WTC11 (cell line): Measurements from ENCODE around the gene TLE2. TPM values are rescaled to one million over a fixed set of nuclear protein-coding genes. Genes with fewer than 3 reads are reported as not detected.
A peak's percentile ranks its signal among the peaks of the same experiment; 100 is the strongest.

Experiments
- ATAC-seq: fragments of 200-7000 bp; cut with Tn5 transposase; 2 replicates; pipeline ENCODE4 v1.10.0; 2021; ENCODE audit warnings: mild to moderate bottlenecking, moderate library complexity
- CTCF ChIA-PET: fragments of 300-600 bp; sonication (Branson Sonifier 250); formaldehyde crosslinking; loops from one replicate; lab custom pipeline; 2021; ENCODE audit warnings: antibody characterized with exemption; lab: Charles Lee
- POLR2A ChIA-PET: fragments of 350-600 bp; sonication (Branson Sonifier 250); formaldehyde crosslinking; loops from one replicate; lab custom pipeline; 2021; ENCODE audit warnings: antibody characterized with exemption; lab: Charles Lee
- DNase-seq: peaks from one replicate; pipeline ENCODE4 v3.0.0; 2021; ENCODE audit warnings: low spot score
- H3K27ac Mint-ChIP-seq: 2 replicates; pipeline ENCODE4 v1.8.0; 2021; ENCODE audit warnings: mixed read lengths
- H3K27me3 Mint-ChIP-seq: 2 replicates; pipeline ENCODE4 v1.8.0; 2021; ENCODE audit warnings: low read depth, mild to moderate bottlenecking, moderate library complexity, mixed read lengths
- H3K36me3 Mint-ChIP-seq: 2 replicates; pipeline ENCODE4 v1.8.0; 2021; ENCODE audit warnings: mixed read lengths
- H3K4me1 Mint-ChIP-seq: 2 replicates; pipeline ENCODE4 v1.8.0; 2022; ENCODE audit warnings: mixed read lengths
- H3K4me3 Mint-ChIP-seq: 2 replicates; pipeline ENCODE4 v1.8.0; 2021; ENCODE audit warnings: mild to moderate bottlenecking, moderate library complexity, mixed read lengths
- H3K9me3 Mint-ChIP-seq: 2 replicates; pipeline ENCODE4 v1.8.0; 2021; ENCODE audit warnings: mixed read lengths
- ATF2 ChIP-seq: sonication (generic); formaldehyde crosslinking; IDR thresholded peaks from 2 replicates; pipeline ENCODE4 v1.8.1; 2022; ENCODE audit warnings: low read depth, missing genetic modification reagents, borderline replicate concordance
- CTCF ChIP-seq: fragments of 200-600 bp; IDR thresholded peaks from 2 replicates; pipeline ENCODE4 v1.8.0; 2022; ENCODE audit warnings: antibody characterized with exemption
- GABPB1 ChIP-seq: sonication (generic); formaldehyde crosslinking; IDR thresholded peaks from 2 replicates; pipeline ENCODE4 v1.8.1; 2023; ENCODE audit warnings: mild to moderate bottlenecking, missing genetic modification reagents
- GTF2I ChIP-seq: fragments of 250-450 bp; sonication (Bioruptor Pico); conservative IDR thresholded peaks from 2 replicates; pipeline ENCODE4 v1.4.0; 2021; ENCODE audit warnings: mild to moderate bottlenecking
- IRF1 ChIP-seq: sonication (generic); formaldehyde crosslinking; IDR thresholded peaks from 2 replicates; pipeline ENCODE4 v1.8.0; 2023; ENCODE audit warnings: missing genetic modification reagents
- MLX ChIP-seq: sonication (generic); formaldehyde crosslinking; IDR thresholded peaks from 2 replicates; pipeline ENCODE4 v1.8.1; 2023; ENCODE audit warnings: mild to moderate bottlenecking, missing genetic modification reagents, moderate library complexity
- MYBL2 ChIP-seq: sonication (generic); formaldehyde crosslinking; IDR thresholded peaks from 2 replicates; pipeline ENCODE4 v1.8.1; 2023; ENCODE audit warnings: mild to moderate bottlenecking, moderate library complexity, missing genetic modification reagents
- NFE2L1 ChIP-seq: sonication (generic); formaldehyde crosslinking; IDR thresholded peaks from 2 replicates; pipeline ENCODE4 v1.8.1; 2023; ENCODE audit warnings: missing genetic modification reagents
- PRRX2 ChIP-seq: fragments of 250-450 bp; sonication (Bioruptor Pico); IDR thresholded peaks from 2 replicates; pipeline ENCODE4 v1.8.0; 2021; ENCODE audit warnings: mild to moderate bottlenecking
- ZNF121 ChIP-seq: sonication (generic); formaldehyde crosslinking; IDR thresholded peaks from 2 replicates; pipeline ENCODE4 v1.8.0; 2023; ENCODE audit warnings: missing genetic modification reagents
- ZNF396 ChIP-seq: fragments of 250-450 bp; sonication (Bioruptor Pico); IDR thresholded peaks from 2 replicates; pipeline ENCODE4 v1.8.0; 2021; ENCODE audit warnings: mild to moderate bottlenecking, moderate library complexity, borderline replicate concordance
- total RNA-seq: library from RNA; stranded (reverse); gene quantifications from 3 replicates; pipeline ENCODE4 v1.2.3, GENCODE V29; 2021
- TF ChIP-seq, protein P1 (sequence below): sonication (generic); formaldehyde crosslinking; IDR thresholded peaks from 2 replicates; pipeline ENCODE4 v1.8.0; 2022; ENCODE audit warnings: missing genetic modification reagents
- TF ChIP-seq, protein P2 (sequence below): fragments of 250-450 bp; sonication (Bioruptor Pico); IDR thresholded peaks from 2 replicates; pipeline ENCODE4 v1.9.0; 2021; ENCODE audit warnings: mild to moderate bottlenecking
- TF ChIP-seq, protein P3 (sequence below): sonication (generic); formaldehyde crosslinking; IDR thresholded peaks from 2 replicates; pipeline ENCODE4 v1.8.0; 2023; ENCODE audit warnings: missing genetic modification reagents, mild to moderate bottlenecking, borderline replicate concordance

TLE2 gene
- total RNA-seq, 1 experiment from 2014 or later, result 20.0 TPM

DNA sequence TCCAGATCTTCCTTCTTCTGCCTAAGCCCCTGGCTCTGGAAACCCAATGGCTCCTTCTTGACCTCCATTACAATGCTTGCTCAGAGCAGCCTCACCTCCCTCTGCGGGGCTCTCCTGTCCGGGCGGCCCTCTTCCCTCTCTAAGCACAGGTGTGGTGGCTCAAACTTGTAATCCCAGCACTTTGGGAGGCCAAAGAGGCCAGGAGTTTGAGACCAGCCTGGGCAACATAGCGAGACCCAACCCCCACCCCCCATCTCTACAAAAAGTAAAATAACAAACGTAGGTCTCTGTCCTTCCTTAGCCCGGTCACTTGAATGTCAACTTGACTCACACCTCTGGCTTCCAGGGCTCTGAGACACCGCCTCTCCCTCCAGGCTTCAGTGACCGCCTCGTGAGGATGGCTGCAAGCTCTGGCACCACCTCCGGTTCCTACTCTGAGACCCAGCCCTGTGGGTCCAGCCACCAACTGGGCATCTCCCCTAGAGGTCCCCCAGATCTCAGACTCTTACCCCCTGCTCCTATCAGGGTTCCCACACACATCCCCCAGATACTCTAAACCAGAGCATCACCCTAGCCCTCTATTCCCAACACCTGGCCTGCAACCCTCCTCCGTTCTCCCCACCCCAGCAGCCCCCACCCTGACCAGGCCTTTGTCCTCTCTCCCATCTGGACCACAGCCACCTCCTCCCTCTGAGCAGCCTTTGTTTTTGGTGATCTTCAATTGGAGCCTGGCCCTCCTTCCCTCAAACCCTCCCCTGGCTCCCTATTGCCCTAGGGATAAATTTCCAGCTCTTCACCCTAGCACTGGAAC, 4.7 kb upstream of the TLE2 start:
- Mint-ChIP-seq H3K4me3 (0 out of 2 replicates have a peak overlapping the region, but pooled peaks have one; percentile 17), H3K27ac (no peak overlapping the region), H3K9me3 (no peaks in the 10 kb centered on the region), H3K4me1 (peaks cover 21% of the 10 kb centered on the region), H3K36me3 (no peaks in the 10 kb centered on the region), H3K27me3 (peaks cover 67% of the 10 kb centered on the region)
- POLR2A ChIA-PET, result interaction anchor here (0.8 to 1.3 kb wide), 2 partner anchors 9 to 11 kb away, joined by 3 to 9 read pairs; no protein-coding TSS in a partner anchor
- DNase-seq (no peak), ATAC-seq (no peak)
- TF ChIP-seq, protein P1, sequence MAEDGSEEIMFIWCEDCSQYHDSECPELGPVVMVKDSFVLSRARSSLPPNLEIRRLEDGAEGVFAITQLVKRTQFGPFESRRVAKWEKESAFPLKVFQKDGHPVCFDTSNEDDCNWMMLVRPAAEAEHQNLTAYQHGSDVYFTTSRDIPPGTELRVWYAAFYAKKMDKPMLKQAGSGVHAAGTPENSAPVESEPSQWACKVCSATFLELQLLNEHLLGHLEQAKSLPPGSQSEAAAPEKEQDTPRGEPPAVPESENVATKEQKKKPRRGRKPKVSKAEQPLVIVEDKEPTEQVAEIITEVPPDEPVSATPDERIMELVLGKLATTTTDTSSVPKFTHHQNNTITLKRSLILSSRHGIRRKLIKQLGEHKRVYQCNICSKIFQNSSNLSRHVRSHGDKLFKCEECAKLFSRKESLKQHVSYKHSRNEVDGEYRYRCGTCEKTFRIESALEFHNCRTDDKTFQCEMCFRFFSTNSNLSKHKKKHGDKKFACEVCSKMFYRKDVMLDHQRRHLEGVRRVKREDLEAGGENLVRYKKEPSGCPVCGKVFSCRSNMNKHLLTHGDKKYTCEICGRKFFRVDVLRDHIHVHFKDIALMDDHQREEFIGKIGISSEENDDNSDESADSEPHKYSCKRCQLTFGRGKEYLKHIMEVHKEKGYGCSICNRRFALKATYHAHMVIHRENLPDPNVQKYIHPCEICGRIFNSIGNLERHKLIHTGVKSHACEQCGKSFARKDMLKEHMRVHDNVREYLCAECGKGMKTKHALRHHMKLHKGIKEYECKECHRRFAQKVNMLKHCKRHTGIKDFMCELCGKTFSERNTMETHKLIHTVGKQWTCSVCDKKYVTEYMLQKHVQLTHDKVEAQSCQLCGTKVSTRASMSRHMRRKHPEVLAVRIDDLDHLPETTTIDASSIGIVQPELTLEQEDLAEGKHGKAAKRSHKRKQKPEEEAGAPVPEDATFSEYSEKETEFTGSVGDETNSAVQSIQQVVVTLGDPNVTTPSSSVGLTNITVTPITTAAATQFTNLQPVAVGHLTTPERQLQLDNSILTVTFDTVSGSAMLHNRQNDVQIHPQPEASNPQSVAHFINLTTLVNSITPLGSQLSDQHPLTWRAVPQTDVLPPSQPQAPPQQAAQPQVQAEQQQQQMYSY (CRISPR knock-in tag), result no peak
- TF ChIP-seq MYBL2 (CRISPR knock-in tag) (no peak), ZNF121 (CRISPR knock-in tag) (peak; percentile 77; the same call in 1 of the 2 replicates), MLX (CRISPR knock-in tag) (no peak), PRRX2 (CRISPR knock-in tag) (no peak)
- TF ChIP-seq, protein P2, sequence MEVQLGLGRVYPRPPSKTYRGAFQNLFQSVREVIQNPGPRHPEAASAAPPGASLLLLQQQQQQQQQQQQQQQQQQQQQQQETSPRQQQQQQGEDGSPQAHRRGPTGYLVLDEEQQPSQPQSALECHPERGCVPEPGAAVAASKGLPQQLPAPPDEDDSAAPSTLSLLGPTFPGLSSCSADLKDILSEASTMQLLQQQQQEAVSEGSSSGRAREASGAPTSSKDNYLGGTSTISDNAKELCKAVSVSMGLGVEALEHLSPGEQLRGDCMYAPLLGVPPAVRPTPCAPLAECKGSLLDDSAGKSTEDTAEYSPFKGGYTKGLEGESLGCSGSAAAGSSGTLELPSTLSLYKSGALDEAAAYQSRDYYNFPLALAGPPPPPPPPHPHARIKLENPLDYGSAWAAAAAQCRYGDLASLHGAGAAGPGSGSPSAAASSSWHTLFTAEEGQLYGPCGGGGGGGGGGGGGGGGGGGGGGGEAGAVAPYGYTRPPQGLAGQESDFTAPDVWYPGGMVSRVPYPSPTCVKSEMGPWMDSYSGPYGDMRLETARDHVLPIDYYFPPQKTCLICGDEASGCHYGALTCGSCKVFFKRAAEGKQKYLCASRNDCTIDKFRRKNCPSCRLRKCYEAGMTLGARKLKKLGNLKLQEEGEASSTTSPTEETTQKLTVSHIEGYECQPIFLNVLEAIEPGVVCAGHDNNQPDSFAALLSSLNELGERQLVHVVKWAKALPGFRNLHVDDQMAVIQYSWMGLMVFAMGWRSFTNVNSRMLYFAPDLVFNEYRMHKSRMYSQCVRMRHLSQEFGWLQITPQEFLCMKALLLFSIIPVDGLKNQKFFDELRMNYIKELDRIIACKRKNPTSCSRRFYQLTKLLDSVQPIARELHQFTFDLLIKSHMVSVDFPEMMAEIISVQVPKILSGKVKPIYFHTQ (CRISPR knock-in tag), result no peak
- TF ChIP-seq, protein P3, sequence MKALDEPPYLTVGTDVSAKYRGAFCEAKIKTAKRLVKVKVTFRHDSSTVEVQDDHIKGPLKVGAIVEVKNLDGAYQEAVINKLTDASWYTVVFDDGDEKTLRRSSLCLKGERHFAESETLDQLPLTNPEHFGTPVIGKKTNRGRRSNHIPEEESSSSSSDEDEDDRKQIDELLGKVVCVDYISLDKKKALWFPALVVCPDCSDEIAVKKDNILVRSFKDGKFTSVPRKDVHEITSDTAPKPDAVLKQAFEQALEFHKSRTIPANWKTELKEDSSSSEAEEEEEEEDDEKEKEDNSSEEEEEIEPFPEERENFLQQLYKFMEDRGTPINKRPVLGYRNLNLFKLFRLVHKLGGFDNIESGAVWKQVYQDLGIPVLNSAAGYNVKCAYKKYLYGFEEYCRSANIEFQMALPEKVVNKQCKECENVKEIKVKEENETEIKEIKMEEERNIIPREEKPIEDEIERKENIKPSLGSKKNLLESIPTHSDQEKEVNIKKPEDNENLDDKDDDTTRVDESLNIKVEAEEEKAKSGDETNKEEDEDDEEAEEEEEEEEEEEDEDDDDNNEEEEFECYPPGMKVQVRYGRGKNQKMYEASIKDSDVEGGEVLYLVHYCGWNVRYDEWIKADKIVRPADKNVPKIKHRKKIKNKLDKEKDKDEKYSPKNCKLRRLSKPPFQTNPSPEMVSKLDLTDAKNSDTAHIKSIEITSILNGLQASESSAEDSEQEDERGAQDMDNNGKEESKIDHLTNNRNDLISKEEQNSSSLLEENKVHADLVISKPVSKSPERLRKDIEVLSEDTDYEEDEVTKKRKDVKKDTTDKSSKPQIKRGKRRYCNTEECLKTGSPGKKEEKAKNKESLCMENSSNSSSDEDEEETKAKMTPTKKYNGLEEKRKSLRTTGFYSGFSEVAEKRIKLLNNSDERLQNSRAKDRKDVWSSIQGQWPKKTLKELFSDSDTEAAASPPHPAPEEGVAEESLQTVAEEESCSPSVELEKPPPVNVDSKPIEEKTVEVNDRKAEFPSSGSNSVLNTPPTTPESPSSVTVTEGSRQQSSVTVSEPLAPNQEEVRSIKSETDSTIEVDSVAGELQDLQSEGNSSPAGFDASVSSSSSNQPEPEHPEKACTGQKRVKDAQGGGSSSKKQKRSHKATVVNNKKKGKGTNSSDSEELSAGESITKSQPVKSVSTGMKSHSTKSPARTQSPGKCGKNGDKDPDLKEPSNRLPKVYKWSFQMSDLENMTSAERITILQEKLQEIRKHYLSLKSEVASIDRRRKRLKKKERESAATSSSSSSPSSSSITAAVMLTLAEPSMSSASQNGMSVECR (CRISPR knock-in tag), result no peak
- CTCF ChIA-PET, result interaction anchor here (3.3 to 3.6 kb wide), 3 partner anchors 71 to 93 kb away, joined by 17 to 24 read pairs (median 21); no protein-coding TSS in a partner anchor

DNA sequence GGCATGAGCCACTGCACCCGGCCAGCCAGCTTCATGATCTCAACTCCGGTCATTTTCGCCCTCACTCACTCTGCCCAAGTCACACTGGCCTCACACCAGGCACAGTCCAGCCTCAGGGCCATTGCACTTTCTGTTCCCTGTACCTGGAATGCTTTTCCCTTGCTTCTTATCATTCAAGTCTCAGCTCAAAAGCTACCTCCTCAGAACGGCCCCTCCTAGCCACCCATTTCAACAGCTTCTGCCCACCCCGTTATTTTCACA, 2.5 kb upstream of the TLE2 start:
- TF ChIP-seq GABPB1 (CRISPR knock-in tag) (no peak), IRF1 (CRISPR knock-in tag) (no peak), ATF2 (no peak), CTCF (no peak), ZNF396 (no peak), NFE2L1 (CRISPR knock-in tag) (no peak), GTF2I (CRISPR knock-in tag) (no peak)
- TF ChIP-seq, all 79 proteins: peak for 0
- POLR2A ChIA-PET, result no interaction called here
- CTCF ChIA-PET, result interaction anchor here (0.7 to 1.5 kb wide), 6 partner anchors 11 to 81 kb away, joined by 3 to 5 read pairs (median 4); partner anchors contain the start of gene TLE6

More for the DNA sequence above, 2.5 kb upstream of the TLE2 start:
- H3K27me3 Mint-ChIP-seq, result peaks cover 76% of the 10 kb centered on the region
- H3K4me1 Mint-ChIP-seq, result peaks cover 21% of the 10 kb centered on the region
- ATAC-seq, result no peak
- H3K4me3 Mint-ChIP-seq, result no peak overlapping the region
- H3K9me3 Mint-ChIP-seq, result no peaks in the 10 kb centered on the region
- no peaks in the 10 kb centered on the region for H3K36me3 Mint-ChIP-seq
- DNase-seq, result no peak
- no peak overlapping the region for H3K27ac Mint-ChIP-seq
